ENCODE data around the gene PHRF1. TPM values are rescaled to one million over a fixed set of nuclear protein-coding genes. Genes with fewer than 3 reads are reported as not detected.
A peak's percentile ranks its signal among the peaks of the same experiment; 100 is the strongest.

Gene PHRF1
- total RNA-seq, 6 experiments from 2014 or later: 15.4 to 21.9 (median 20.3) TPM

GRCh38 chr11:615504-616319 lies 39.4 kb downstream of the PHRF1 start, which contains the start of gene IRF7:
TSS of gene IRF7 (minus strand) at chr11:615950. CDS start at chr11:615364, 586 bp downstream.
- ATAC-seq (peak; percentile 66 to 80 (median 68)), DNase-seq (peak; percentile 97)
- Histone ChIP-seq H3K9me3 (no peaks in the 10 kb centered on the region), H3K36me3 (peaks cover 0 to 24% (median 13%) of the 10 kb centered on the region in 4 donors), H3K4me3 (peak within 1 kb of the TSS; percentile 63 to 73 (median 65)), H3K27ac (peak within 1 kb of the TSS; percentile 82 to 92 (median 85)), H3K4me1 (peaks cover 0 to 50% (median 24%) of the 10 kb centered on the region in 4 donors), H3K27me3 (no peaks in the 10 kb centered on the region)
- WGBS (ENCODE audit: insufficient coverage, low coverage, low lambda C conversion rate, missing lambda C conversion rate): 1% methylated on average over 40 of the region's 66 CpGs
- TF ChIP-seq CTCF (IDR thresholded peaks at IDR 0.05): no peak
- peak; percentile 98 for TF ChIP-seq POLR2A (IDR thresholded peaks at IDR 0.05)
- intact Hi-C loops (cut with DNase I): no loop called here

GRCh38 chr11:616320-617198 lies 40.3 kb downstream of the PHRF1 start:
- H3K27ac ChIP-seq: peak overlapping the region in 2 of 3 donors; percentile 82 to 85
- TF ChIP-seq POLR2A (IDR thresholded peaks at IDR 0.05) (no peak), CTCF (IDR thresholded peaks at IDR 0.05) (no peak)
- intact Hi-C loops (cut with DNase I): no loop called here
- H3K4me3 ChIP-seq: peak overlapping the region; percentile 63 to 73 (median 65)
- ATAC-seq (no peak), DNase-seq (peak in 1 of 3 donors; percentile 72)
- no peaks in the 10 kb centered on the region for H3K27me3 ChIP-seq
- H3K9me3 ChIP-seq: no peaks in the 10 kb centered on the region
- 85% methylated on average over 18 of the region's 39 CpGs for WGBS (ENCODE audit: insufficient coverage, low coverage, low lambda C conversion rate, missing lambda C conversion rate)
- H3K4me1 ChIP-seq: peaks cover 0 to 41% (median 20%) of the 10 kb centered on the region in 4 donors
- peaks cover 0 to 16% (median 7%) of the 10 kb centered on the region in 4 donors for H3K36me3 ChIP-seq

DNA sequence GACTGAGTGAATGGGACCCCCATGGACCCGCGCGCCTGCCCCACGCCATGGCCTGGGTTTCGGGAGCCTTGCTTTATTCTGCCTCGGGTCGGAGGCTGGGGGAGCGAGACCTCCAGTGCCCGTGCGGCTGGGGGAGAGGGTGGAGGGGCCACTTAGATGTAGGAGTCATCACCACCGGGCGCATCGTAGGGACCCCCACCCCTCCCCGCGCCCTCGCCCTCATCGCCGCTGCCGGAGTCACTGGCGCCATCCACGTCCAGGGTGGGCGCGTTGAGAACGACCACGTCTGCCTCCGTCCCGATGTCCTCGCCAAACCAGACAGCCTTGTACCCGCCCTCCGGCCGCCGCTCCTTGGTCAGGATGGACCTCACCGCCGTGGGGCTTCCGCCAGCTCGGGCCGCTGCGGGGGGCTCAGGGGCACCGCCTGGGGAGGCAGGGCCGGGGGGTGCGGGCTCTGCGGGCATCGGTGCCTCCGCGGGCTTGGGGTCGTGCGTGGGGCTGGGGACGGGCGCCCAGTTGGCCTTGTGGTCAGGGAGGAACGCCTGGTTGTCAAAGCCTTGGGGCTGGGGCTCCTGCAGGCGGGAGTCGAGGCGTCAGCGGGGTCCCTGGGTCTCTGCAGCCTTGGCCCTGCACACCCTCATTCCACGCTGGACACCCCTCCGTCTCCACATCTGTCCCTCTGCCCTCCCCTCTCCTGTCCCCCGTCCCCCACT lies 41.1 kb downstream of the PHRF1 start:
- Histone ChIP-seq H3K27me3 (no peaks in the 10 kb centered on the region), H3K27ac (no peak overlapping the region), H3K9me3 (no peaks in the 10 kb centered on the region), H3K4me3 (no peak overlapping the region), H3K36me3 (peaks cover 0 to 10% (median 4%) of the 10 kb centered on the region in 4 donors), H3K4me1 (peaks cover 0 to 33% (median 16%) of the 10 kb centered on the region in 4 donors)
- ATAC-seq: no peak
- DNase-seq: peak in 2 of 3 donors; percentile 33 to 59
- intact Hi-C loops (cut with DNase I): no loop called here
- 91% methylated on average over 7 of the region's 57 CpGs for WGBS (ENCODE audit: insufficient coverage, low coverage, low lambda C conversion rate, missing lambda C conversion rate)
- TF ChIP-seq CTCF (IDR thresholded peaks at IDR 0.05) (no peak), POLR2A (IDR thresholded peaks at IDR 0.05) (no peak)
